HTR-8/SVneo (cell line): Measurements from ENCODE around the gene POLA1.
"Not testable (repeated sequence)": the region's sequence is repeated elsewhere in the genome, so short reads cannot be mapped to it uniquely, and the experiment has no call there.

Experiments used
- DNase-seq: peaks from one replicate; pipeline ENCODE4 v3.0.0; 2011; ENCODE audit warnings: low spot score, mixed read lengths; ENCODE audit not compliant: insufficient read length
- FAIRE-seq: peaks from 2 replicates; lab custom pipeline; 2011; peaks lifted over from hg19 to GRCh38; lab: Jason Lieb, UNC

Gene POLA1

DNA sequence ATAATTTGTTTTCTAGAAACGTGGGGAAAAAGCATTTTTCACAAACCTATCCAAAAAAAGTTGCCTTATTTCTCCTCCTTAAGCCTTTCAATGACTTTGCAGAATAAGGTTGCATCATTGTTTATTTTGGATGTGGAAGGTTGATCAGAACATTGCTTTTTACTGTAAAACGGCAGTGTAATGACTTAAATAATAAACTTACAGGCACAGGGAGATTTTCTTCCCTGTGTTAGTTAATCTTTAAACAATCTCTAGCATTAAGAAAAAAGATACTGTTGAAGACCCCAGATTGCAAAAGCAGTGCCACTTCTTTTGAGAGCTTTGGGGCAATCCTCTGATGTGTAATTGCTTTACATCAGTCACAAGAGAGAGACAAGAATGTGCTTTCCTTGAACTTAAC is 168.6 kb downstream of the POLA1 start:
- DNase-seq (no peak), FAIRE-seq (no peak)

- FAIRE-seq, DNase-seq: not testable (repeated sequence)
Observed at GRCh38 chrX:24863779-24864178, 170.1 kb downstream of the POLA1 start.

DNA sequence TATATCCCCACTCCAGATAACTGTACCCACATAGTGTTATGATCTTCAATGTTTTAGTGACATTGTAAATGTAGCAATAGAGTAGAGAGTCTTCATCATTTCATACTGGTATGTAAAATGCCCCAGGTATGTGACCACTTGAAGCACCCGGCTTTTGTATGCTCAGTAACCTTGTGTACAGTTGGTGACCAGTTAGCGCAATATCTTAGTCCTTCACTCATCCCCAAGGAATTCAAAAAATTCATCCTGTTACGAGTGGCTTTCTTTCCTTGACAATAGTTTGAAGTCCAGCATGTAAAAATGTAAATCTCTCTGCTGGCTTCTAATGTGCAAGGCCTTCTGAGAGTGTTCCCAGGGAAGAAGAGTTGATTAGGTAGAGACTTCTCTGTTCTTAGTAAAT is 176.4 kb downstream of the POLA1 start:
- DNase-seq (peak; percentile 5), FAIRE-seq (peak; percentile 78)

GRCh38 chrX:24874604-24875247 is 181.0 kb downstream of the POLA1 start:
- no peak for DNase-seq
- FAIRE-seq, result no peak

DNA sequence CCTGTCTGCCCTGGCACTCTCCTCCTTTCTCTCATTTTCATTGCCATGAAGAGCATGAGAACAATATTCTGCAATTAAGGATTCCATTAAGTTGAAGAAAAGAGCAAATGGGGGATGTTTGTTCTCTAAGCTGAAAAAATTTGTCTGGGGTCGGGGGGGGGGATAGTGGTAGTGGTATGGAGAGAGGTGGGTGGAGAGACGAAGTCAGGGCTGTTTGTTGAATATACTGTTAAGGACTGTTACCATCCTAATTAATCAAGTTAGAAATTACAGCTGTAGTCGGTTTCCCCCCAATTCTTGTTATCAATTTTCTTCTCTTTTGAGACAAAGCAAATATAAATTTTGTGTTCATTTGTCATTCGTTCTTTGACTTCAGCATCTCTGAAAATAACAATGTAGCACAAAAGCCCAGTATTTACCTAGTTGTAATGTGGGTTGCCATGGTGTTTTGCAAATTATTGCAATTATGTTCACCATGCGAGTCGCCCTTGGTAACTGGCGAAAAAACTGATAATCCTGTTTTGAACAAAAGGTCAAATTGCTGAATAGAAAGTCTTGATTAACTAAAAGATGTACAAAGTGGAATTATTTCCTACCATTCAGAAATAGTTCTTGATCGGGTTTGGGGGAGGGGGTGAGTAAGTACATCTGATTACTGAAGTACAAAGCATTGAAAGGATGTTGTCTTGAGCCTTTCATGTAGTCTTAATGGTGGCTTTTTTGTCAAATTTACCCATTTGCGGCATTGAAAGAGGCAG is 183.0 kb downstream of the POLA1 start:
- DNase-seq (no peak), FAIRE-seq (peak; percentile 31)

GRCh38 chrX:24877288-24877664 is 183.6 kb downstream of the POLA1 start:
- no peak for DNase-seq
- FAIRE-seq, result no peak

DNA sequence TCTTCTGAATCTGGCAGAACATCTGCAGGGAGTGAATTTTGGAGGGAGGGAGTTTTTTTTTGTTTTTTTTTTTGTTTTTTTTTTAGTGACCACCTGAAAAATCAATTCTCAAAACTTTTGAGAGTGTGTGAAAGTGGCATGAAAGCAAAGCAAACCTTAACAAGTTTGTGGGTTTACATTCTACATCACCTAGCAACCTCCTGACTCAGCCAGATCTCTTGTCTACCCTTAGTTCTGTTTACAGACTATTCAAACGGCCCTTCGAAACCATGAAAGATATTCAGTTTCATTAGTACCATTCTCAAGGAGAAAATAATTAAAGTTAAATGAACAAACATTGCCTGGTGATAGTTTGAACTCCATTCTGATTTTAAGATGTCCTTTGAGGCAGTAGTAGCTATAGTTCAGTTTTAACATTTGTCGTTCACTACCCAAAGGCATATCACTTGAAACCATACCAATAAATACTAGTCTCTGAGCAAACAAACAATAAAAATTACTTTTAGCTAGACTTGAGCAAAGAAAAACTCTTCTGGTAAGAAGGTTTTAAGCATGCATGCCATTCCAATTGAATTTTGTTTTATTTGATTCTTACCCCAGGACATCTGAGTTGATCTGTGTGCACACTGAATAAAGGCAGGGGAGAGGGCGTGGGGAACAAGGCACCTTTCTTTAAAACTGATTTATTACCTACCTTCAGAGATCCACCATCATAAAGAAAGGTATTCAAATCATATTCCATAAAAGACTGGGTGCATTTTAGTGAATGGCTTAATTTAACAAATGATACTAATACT is 184.3 kb downstream of the POLA1 start:
- FAIRE-seq (no peak), DNase-seq (no peak)

DNA sequence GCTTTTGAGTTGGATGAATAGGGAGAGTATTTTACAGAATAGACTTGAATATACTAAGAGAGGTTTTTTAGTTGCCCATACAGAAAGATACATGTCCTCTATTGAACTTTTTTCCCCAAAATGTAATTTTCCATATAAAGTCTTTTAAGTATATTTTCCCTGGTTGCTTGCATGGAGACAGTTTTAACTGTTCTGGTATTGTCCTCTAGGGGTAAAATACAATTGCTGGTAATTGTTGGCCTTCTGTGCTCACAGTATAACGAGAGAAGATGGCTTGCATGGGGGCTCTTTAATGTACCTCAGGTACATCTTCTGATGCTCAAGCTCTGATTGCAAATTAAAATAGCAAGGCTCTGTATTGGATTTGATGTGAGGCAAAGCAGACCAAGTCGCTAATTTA is 186.0 kb downstream of the POLA1 start:
- no peak for DNase-seq
- no peak for FAIRE-seq

GRCh38 chrX:24886916-24887315 is 193.2 kb downstream of the POLA1 start:
- FAIRE-seq, result peak; percentile 68

GRCh38 chrX:24890677-24891076 is 197.0 kb downstream of the POLA1 start:
- FAIRE-seq, result no peak
- DNase-seq, result no peak

More at GRCh38 chrX:24886916-24887315, 193.2 kb downstream of the POLA1 start:
- DNase-seq, result no peak

DNA sequence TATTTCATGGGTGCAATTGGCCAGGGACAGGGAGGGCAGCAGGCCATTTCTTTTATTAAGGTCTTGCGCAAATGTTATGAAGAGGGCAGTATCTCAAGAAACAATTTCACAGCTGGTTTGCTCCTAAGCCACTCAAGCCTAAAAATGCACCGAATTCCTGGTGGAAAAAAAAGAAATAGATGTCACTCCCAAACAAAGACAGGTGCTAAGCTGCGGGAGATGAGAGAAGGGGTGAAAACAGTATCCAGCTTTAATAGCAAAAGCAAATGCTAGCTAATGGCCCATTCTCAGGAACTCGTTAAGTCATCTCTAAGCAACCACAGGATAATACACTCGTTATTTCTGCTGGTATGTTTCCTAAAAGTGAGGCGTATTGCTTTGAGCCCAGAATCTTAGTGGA is 205.7 kb downstream of the POLA1 start:
- no peak for FAIRE-seq
- DNase-seq, result no peak

- no peak for FAIRE-seq
- DNase-seq, result no peak
Observed at GRCh38 chrX:24900234-24900633, 206.5 kb downstream of the POLA1 start.

DNA sequence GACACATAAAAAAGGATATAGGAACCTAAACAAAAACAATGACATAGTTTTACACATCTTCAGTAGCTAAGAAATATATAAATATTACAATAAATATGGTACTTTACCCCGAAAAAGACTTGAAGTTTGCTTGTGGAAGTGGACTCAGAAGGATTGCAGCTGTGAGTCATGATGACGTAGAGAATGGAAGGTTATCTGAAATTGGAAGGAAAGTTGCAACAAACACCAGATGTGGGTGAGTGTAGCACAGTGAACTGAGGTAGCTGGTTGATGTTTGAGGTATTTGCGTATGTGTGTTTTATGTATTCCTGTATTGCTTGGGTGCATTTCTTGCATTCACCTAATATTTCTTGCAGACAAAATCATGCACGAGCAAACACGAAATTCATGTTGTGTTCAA is 209.1 kb downstream of the POLA1 start:
- FAIRE-seq (peak; percentile 73), DNase-seq (no peak)

DNA sequence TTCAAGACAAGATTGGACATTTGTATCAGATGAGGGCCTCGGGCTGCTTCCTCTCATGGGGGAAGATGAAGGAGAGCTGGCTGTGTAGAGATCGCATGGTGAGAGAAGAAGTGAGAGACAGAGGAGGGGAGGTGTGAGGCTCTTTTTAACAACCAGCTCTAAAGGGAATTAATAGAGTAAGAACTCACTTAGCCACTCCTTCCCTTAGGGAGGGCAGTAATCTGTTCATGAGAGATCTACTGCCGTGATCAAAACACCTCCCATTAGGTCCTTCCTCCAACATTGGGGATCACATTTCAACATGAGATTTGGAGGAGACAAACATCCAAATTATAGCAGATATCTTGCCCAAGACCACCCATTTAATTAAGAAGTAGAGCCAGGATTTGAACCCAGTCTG is 225.0 kb downstream of the POLA1 start:
- FAIRE-seq (no peak), DNase-seq (no peak)

GRCh38 chrX:24920769-24921168 is 227.1 kb downstream of the POLA1 start:
- DNase-seq, result no peak
- no peak for FAIRE-seq

GRCh38 chrX:24925430-24925829 is 231.7 kb downstream of the POLA1 start:
- FAIRE-seq, result no peak
- DNase-seq, result no peak

- FAIRE-seq, result no peak
- no peak for DNase-seq
Observed at GRCh38 chrX:24927372-24927771, 233.7 kb downstream of the POLA1 start.

- DNase-seq, result no peak
- no peak for FAIRE-seq
Observed at GRCh38 chrX:24928114-24928513, 234.4 kb downstream of the POLA1 start.

- DNase-seq, result no peak
- FAIRE-seq, result no peak
Observed at GRCh38 chrX:24934279-24934678, 240.6 kb downstream of the POLA1 start.

DNA sequence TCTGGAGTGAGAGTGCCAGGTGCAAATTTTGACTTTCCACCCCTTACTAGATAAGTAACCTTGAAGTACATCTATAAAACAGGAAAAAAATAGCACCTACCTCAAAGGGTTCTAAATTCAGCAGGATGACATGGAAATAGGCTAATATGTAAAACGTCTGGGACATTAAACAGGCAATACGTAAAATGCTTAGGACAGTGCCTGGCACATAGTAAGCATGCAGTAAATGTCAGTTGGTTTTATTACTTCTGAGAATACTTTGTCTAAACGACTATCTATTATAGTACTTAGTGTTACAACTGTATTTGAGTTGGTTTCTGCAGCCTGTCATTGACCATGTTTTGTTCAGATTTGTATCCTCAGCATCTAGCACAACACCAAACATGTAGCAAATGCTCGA is 251.3 kb downstream of the POLA1 start:
- no peak for DNase-seq

DNA sequence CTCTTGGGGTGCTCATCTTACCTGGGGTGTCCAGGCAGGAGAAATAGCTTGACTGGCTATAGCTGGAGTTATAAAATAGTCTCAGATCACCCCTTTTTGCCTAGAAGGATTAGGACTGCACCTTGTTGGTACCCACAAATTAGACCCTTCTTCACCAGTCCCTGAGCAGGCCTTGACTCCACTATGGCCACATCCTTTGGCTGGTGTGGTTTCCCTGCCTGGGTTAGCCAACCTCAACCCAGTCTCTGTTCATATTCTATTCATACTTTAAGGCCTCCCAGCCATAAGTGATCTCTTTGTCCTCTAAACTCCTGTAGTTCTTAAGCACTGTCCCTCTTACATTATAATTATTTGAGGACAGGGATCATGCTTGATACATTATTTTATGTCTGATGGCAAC is 252.7 kb downstream of the POLA1 start:
- no peak for FAIRE-seq

More for the DNA sequence above, 251.3 kb downstream of the POLA1 start:
- no peak for FAIRE-seq

More for the DNA sequence above, 252.7 kb downstream of the POLA1 start:
- no peak for DNase-seq
